ENCODE data around the gene TMEM89.

Gene TMEM89

GRCh38 chr3:48584836-48585235, 36.7 kb downstream of the TMEM89 start:
- H3K4me3 ChIP-seq (ENCODE audit: low read length): no peak overlapping the region
- no peaks in the 10 kb centered on the region for H3K9me3 ChIP-seq (replicated peaks; ENCODE audit: insufficient read depth, low read length)
- TF ChIP-seq EZH2 (optimal IDR thresholded peaks at IDR 0.05; ENCODE audit: low read depth, low read length) (no peak), EZH2phosphoT487 (IDR thresholded peaks at IDR 0.05; ENCODE audit: low read length) (no peak), CTCF (IDR thresholded peaks at IDR 0.05; ENCODE audit: low read length) (no peak)
- no peaks in the 10 kb centered on the region for H3K4me1 ChIP-seq (ENCODE audit: low read length)
- no peaks in the 10 kb centered on the region for H3K9me2 ChIP-seq (replicated peaks; ENCODE audit: insufficient read depth, low read length)
- no peaks in the 10 kb centered on the region for H4K20me1 ChIP-seq (ENCODE audit: insufficient read depth, low read length)
- H3K4me2 ChIP-seq (ENCODE audit: low read depth, low read length): no peak overlapping the region
- H3K79me2 ChIP-seq (ENCODE audit: low read length): no peaks in the 10 kb centered on the region
- H3K27me3 ChIP-seq (replicated peaks; ENCODE audit: insufficient read depth, low read length): peaks cover 94% of the 10 kb centered on the region
- H3F3A ChIP-seq (ENCODE audit: insufficient read depth, low read length): no peaks in the 10 kb centered on the region
- H2AFZ ChIP-seq (ENCODE audit: low read length): no peak overlapping the region
- H3K36me3 ChIP-seq (replicated peaks; ENCODE audit: insufficient read depth, low read length): no peaks in the 10 kb centered on the region
- H3K9ac ChIP-seq (ENCODE audit: low read length): no peak overlapping the region
- DNase-seq: no peak
- H3K27ac ChIP-seq (ENCODE audit: low read length): no peak overlapping the region

- Histone ChIP-seq H3K79me2 (ENCODE audit: low read length) (no peaks in the 10 kb centered on the region), H3K4me2 (ENCODE audit: low read depth, low read length) (no peak overlapping the region), H3K36me3 (replicated peaks; ENCODE audit: insufficient read depth, low read length) (no peaks in the 10 kb centered on the region), H2AFZ (ENCODE audit: low read length) (no peak overlapping the region), H3K4me3 (ENCODE audit: low read length) (no peak overlapping the region), H3K27me3 (replicated peaks; ENCODE audit: insufficient read depth, low read length) (peaks cover 77% of the 10 kb centered on the region), H3K9me3 (replicated peaks; ENCODE audit: insufficient read depth, low read length) (no peaks in the 10 kb centered on the region), H3K9me2 (replicated peaks; ENCODE audit: insufficient read depth, low read length) (no peaks in the 10 kb centered on the region), H3F3A (ENCODE audit: insufficient read depth, low read length) (no peaks in the 10 kb centered on the region), H3K9ac (ENCODE audit: low read length) (no peak overlapping the region), H4K20me1 (ENCODE audit: insufficient read depth, low read length) (no peaks in the 10 kb centered on the region), H3K27ac (ENCODE audit: low read length) (no peak overlapping the region), H3K4me1 (ENCODE audit: low read length) (no peaks in the 10 kb centered on the region)
- DNase-seq: no peak
- no peak for TF ChIP-seq EZH2phosphoT487 (IDR thresholded peaks at IDR 0.05; ENCODE audit: low read length)
- TF ChIP-seq EZH2 (optimal IDR thresholded peaks at IDR 0.05; ENCODE audit: low read depth, low read length): no peak
- no peak for TF ChIP-seq CTCF (IDR thresholded peaks at IDR 0.05; ENCODE audit: low read length)
These were observed 39.7 kb downstream of the TMEM89 start for GRCh38 chr3:48581621-48582481.

- TF ChIP-seq EZH2 (optimal IDR thresholded peaks at IDR 0.05; ENCODE audit: low read depth, low read length) (no peak), CTCF (IDR thresholded peaks at IDR 0.05; ENCODE audit: low read length) (no peak), EZH2phosphoT487 (IDR thresholded peaks at IDR 0.05; ENCODE audit: low read length) (no peak)
- peaks cover 32% of the 10 kb centered on the region for H3K27me3 ChIP-seq (replicated peaks; ENCODE audit: insufficient read depth, low read length)
- H2AFZ ChIP-seq (ENCODE audit: low read length): no peak overlapping the region
- no peaks in the 10 kb centered on the region for H3K9me2 ChIP-seq (replicated peaks; ENCODE audit: insufficient read depth, low read length)
- no peak overlapping the region for H3K9ac ChIP-seq (ENCODE audit: low read length)
- H3F3A ChIP-seq (ENCODE audit: insufficient read depth, low read length): no peaks in the 10 kb centered on the region
- H3K4me3 ChIP-seq (ENCODE audit: low read length): no peak overlapping the region
- no peak for DNase-seq
- H3K27ac ChIP-seq (ENCODE audit: low read length): no peak overlapping the region
- no peak overlapping the region for H3K4me2 ChIP-seq (ENCODE audit: low read depth, low read length)
- H3K79me2 ChIP-seq (ENCODE audit: low read length): no peaks in the 10 kb centered on the region
- H3K9me3 ChIP-seq (replicated peaks; ENCODE audit: insufficient read depth, low read length): no peaks in the 10 kb centered on the region
- no peaks in the 10 kb centered on the region for H3K4me1 ChIP-seq (ENCODE audit: low read length)
- no peaks in the 10 kb centered on the region for H4K20me1 ChIP-seq (ENCODE audit: insufficient read depth, low read length)
- no peaks in the 10 kb centered on the region for H3K36me3 ChIP-seq (replicated peaks; ENCODE audit: insufficient read depth, low read length)
These were observed 44.9 kb downstream of the TMEM89 start for GRCh38 chr3:48576647-48577046.

All from MM.1S (cell line).